Upper lobe of left lung (tissue), 6 donors: Measurements from ENCODE around the gene DNAAF8. TPM values are rescaled to one million over a fixed set of nuclear protein-coding genes. Genes with fewer than 3 reads are reported as not detected.

Experiments
- ATAC-seq, 2 donors: fragments of 200-7000 bp; cut with Tn5 transposase; one replicate each; pipeline ENCODE4 v1.9.1; 2022; ENCODE audit warnings: mild to moderate bottlenecking in 2 of 2, moderate library complexity in 2 of 2; ENCODE audit not compliant: low FRiP score in 2 of 2
- DNase-seq, 2 donors: peaks; one replicate each; pipeline ENCODE4 v3.0.0-alpha.2; 2019 to 2020
- H3K27ac ChIP-seq, 4 donors: fragments of 200-600 bp; sonication (generic); one replicate each; pipeline ENCODE4 v1.5.1; 2016 to 2019
- H3K27me3 ChIP-seq, 4 donors: fragments of 200-600 bp; sonication (generic); one replicate each; pipeline ENCODE4 v1.5.1; 2017 to 2019
- H3K36me3 ChIP-seq, 4 donors: fragments of 200-600 bp; sonication (generic); one replicate each; pipeline ENCODE4 v1.5.1; 2016 to 2019
- H3K4me1 ChIP-seq, 4 donors: fragments of 200-600 bp; sonication (generic); one replicate each; pipeline ENCODE4 v1.5.1; 2018 to 2019
- H3K4me3 ChIP-seq, 4 donors: fragments of 200-600 bp; sonication (generic); one replicate each; pipeline ENCODE4 v1.5.1; 2017 to 2019; ENCODE audit warnings: mild to moderate bottlenecking in 2 of 4, moderate library complexity in 1 of 4
- H3K9me3 ChIP-seq, 4 donors: fragments of 200-600 bp; sonication (generic); one replicate each; pipeline ENCODE4 v1.5.1; 2018 to 2019
- CTCF ChIP-seq, 6 experiments: fragments of 450-650 bp in 4 of 6; fragments of 200-600 bp in 2 of 6; sonication (generic) in 2 of 6; IDR thresholded peaks; one replicate each; pipeline ENCODE4 v1.5.1; 2016 to 2019; ENCODE audit warnings: antibody characterized with exemption in 6 of 6
- EP300 ChIP-seq, 4 donors: sonication (generic); formaldehyde crosslinking; IDR thresholded peaks; one replicate each; pipeline ENCODE4 v1.5.1; 2017; ENCODE audit warnings: antibody characterized with exemption in 4 of 4, control low read depth in 2 of 4
- POLR2A ChIP-seq, 4 donors: fragments of 450-650 bp; IDR thresholded peaks; one replicate each; pipeline ENCODE4 v1.5.1; 2016 to 2017; ENCODE audit warnings: antibody characterized with exemption in 4 of 4, mild to moderate bottlenecking in 2 of 4
- POLR2AphosphoS5 ChIP-seq, 2 donors: sonication (generic); formaldehyde crosslinking; IDR thresholded peaks; one replicate each; pipeline ENCODE4 v1.5.1; 2017; ENCODE audit warnings: antibody characterized with exemption in 2 of 2
- WGBS, 2 donors: methylation state at CpG; one replicate each; pipeline ENCODE4 v1.1.5; 2017 to 2018; 5-methylcytosine and 5-hydroxymethylcytosine counted together
- total RNA-seq, 6 donors: library from RNA; depleted of rRNA in 4 of 6; stranded (reverse); fragments of >200 nt in 4 of 6; gene quantifications; one replicate each; pipeline versions ENCODE4 v1.1.0 to v1.2.1, GENCODE V29; 2016 to 2021
- donor health status: DM: no; HTN: no; CAD: no; lungs with moderate emphysema.
- donor health status: DM: no; HTN: yes; CAD: no; lungs with severe emphysema.

The DNAAF8 gene
- total RNA-seq, 6 donors from 2014 or later: 1.6 to 19.1 (median 4.3) TPM

DNA sequence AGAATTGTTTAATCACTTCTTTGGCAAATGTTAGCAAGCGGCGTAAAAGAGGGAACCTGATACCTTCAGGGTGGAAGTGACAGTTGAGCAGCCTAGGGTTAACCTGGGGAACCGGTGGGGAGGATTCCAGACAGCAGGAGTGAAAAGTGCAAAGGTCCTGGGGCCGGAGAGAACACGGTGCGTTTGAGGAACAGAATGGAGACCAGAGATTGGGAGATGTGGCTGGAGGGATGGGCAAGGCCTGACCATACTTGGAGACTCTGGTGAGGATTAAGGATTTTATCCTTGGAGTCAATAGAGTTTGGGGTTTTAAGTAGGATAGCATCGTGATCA, 34.9 kb downstream of the DNAAF8 start:
- peak overlapping the region in 3 of 4 donors; percentile 87 to 99 (median 97) for H3K4me3 ChIP-seq
- 54 to 64% methylated on average over 7 of the region's 7 CpGs for WGBS, 2 donors
- H3K27me3 ChIP-seq: no peaks in the 10 kb centered on the region
- ATAC-seq: no peak
- TF ChIP-seq POLR2A (IDR thresholded peaks at IDR 0.05): no peak
- no peak for TF ChIP-seq EP300 (IDR thresholded peaks at IDR 0.05)
- no peak for TF ChIP-seq CTCF (IDR thresholded peaks at IDR 0.05)
- no peak for TF ChIP-seq POLR2AphosphoS5 (IDR thresholded peaks at IDR 0.05)
- peaks cover 0 to 12% (median 3%) of the 10 kb centered on the region in 4 donors for H3K36me3 ChIP-seq
- H3K9me3 ChIP-seq: no peaks in the 10 kb centered on the region
- no peak for DNase-seq
- peak overlapping the region in 3 of 4 donors; percentile 89 to 91 (median 90) for H3K27ac ChIP-seq
- peaks cover 26 to 38% (median 32%) of the 10 kb centered on the region in 4 donors for H3K4me1 ChIP-seq

- TF ChIP-seq POLR2AphosphoS5 (IDR thresholded peaks at IDR 0.05): no peak
- TF ChIP-seq CTCF (IDR thresholded peaks at IDR 0.05): no peak
- TF ChIP-seq EP300 (IDR thresholded peaks at IDR 0.05): no peak
- TF ChIP-seq POLR2A (IDR thresholded peaks at IDR 0.05): no peak
- no peak for ATAC-seq
- H3K36me3 ChIP-seq: no peaks in the 10 kb centered on the region
- no peaks in the 10 kb centered on the region for H3K9me3 ChIP-seq
- peaks cover 12 to 19% (median 13%) of the 10 kb centered on the region in 4 donors for H3K4me1 ChIP-seq
- 58 to 64% methylated on average over 3 of the region's 3 CpGs for WGBS, 2 donors
- H3K4me3 ChIP-seq: no peak overlapping the region
- no peak for DNase-seq
- no peaks in the 10 kb centered on the region for H3K27me3 ChIP-seq
- H3K27ac ChIP-seq: no peak overlapping the region
Measured at GRCh38 chr16:4771646-4772045, 37.3 kb downstream of the DNAAF8 start.

DNA sequence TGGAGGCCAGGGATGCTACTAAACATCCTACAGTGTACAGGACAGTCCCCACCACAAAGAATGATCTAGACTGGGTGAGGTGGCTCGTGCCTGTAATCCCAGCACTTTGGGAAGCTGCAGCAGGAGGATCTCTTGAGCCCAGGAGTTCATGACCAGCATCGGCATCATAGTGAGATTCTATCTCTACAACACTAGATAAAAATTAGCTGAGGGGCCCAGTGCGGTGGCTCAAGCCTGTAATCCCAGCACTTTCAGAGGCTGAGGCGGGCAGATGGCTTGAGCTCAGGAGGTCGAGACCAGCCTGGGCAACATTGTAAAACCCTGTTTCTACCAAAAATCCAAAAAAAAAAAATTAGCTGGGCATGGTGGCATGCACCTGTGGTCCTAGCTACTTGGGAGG, 38.0 kb downstream of the DNAAF8 start:
- Histone ChIP-seq H3K4me3 (no peak overlapping the region), H3K36me3 (no peaks in the 10 kb centered on the region), H3K4me1 (peaks cover 12 to 17% (median 13%) of the 10 kb centered on the region in 4 donors), H3K27ac (no peak overlapping the region), H3K27me3 (no peaks in the 10 kb centered on the region), H3K9me3 (no peaks in the 10 kb centered on the region)
- no peak for TF ChIP-seq POLR2A (IDR thresholded peaks at IDR 0.05)
- DNase-seq: no peak
- ATAC-seq: no peak
- 84% methylated on average over 5 of the region's 5 CpGs for WGBS, 2 donors

DNA sequence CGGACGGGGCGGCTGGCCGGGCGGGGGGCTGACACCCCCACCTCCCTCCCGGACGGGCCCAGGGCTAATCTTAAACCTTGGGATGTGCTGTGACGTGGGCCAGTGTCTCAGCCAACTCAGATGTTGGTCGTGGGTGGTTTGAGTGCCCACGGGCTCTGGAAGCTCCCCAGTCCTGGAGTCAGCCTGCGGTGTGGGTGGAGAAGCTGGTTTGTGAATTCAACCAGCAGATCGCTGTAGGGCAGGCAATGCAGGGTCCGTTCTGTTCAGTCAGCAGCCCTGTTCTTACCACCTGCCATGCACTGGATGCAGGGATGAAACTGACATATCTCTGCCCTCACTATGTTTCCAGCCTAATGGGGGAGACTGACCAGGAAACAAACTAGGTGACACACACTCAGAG, 40.7 kb downstream of the DNAAF8 start:
- Histone ChIP-seq H3K9me3 (no peaks in the 10 kb centered on the region), H3K27ac (no peak overlapping the region), H3K4me1 (no peaks in the 10 kb centered on the region), H3K36me3 (no peaks in the 10 kb centered on the region), H3K27me3 (no peaks in the 10 kb centered on the region), H3K4me3 (no peak overlapping the region)
- DNase-seq (no peak), ATAC-seq (no peak)
- TF ChIP-seq EP300 (IDR thresholded peaks at IDR 0.05): no peak
- no peak for TF ChIP-seq POLR2A (IDR thresholded peaks at IDR 0.05)
- no peak for TF ChIP-seq CTCF (IDR thresholded peaks at IDR 0.05)
- no peak for TF ChIP-seq POLR2AphosphoS5 (IDR thresholded peaks at IDR 0.05)
- WGBS, 2 donors: 72 to 87% methylated on average over 4 of the region's 13 CpGs

DNA sequence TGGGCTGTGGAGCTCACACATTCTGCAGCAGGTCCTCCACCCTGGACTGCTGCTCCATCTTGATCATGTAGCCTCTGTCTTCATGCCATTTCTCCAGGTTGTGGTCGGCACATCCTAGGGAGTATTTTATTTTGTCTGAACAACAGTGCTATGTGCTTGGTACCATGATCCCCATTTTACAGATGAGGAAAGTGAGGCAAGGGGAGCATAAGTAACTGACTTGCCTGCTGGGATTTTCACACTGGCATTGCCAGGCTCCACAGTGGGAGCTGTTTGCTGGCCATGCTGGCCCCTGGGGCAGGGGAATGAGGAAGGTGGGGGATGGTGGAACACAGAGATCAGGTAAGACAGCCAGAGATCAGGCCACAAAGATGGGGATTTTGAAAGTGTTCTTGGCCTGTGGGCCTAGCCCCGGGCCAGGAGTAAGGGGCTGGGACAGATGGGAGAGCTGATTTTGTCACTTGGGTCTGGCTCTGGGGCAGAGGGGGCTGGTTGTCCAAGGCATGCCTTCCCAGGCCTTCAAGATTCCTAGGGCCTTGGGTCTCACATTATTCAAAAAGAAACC, 41.9 kb downstream of the DNAAF8 start:
- WGBS, 2 donors: 88 to 92% methylated on average over 2 of the region's 2 CpGs
- Histone ChIP-seq H3K4me3 (no peak overlapping the region), H3K36me3 (no peaks in the 10 kb centered on the region), H3K27ac (no peak overlapping the region), H3K4me1 (no peaks in the 10 kb centered on the region), H3K27me3 (no peaks in the 10 kb centered on the region), H3K9me3 (no peaks in the 10 kb centered on the region)
- ATAC-seq: no peak
- TF ChIP-seq CTCF (IDR thresholded peaks at IDR 0.05) (no peak), POLR2A (IDR thresholded peaks at IDR 0.05) (no peak), POLR2AphosphoS5 (IDR thresholded peaks at IDR 0.05) (no peak), EP300 (IDR thresholded peaks at IDR 0.05) (no peak)
- DNase-seq: no peak
